SHP77 treated with DMSO at 0.1 percent for 48 hours (cell line): ENCODE measurements around the gene SFMBT1.

Source experiments
- DNase-seq: peaks from one replicate; lab custom pipeline; 2025; lab: John Stamatoyannopoulos, UW

SFMBT1 gene

DNA sequence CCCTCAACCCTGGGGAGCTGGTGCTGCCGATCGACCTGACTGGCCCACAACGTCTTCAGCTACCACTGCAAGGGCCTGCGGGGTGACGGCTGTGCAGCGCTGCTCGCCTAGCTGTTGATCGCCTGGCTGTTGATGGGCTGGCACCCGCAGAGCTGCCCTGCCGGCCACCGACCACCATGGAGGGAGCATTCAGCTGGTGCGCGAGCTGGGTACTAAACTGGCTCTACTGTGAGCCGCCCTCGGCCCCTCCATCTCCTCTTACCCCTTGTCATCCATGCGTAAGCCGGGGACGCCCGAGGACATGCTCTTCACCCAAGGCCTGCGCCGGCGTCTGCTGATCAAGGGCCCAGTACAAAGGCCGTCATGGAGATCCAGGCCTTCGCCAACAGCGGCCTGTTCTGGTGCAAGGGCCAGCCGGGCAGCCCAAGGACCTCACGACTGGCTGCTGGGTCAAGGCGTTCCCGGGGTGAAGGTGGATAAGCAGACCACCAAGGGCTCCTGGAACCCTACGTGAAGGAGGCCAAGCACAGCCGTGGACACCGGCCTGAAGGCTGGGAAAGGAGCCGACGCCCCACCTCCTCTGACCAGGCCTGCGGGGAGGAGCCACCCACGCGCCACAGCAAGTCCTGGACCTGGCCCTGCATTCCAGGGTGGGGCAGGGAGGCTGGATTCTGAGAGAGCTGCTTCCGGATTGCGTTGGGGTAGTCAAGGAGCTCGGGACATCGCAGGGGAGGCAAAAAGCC, 46.9 kb downstream of the SFMBT1 start:
- DNase-seq, result no peak

DNA sequence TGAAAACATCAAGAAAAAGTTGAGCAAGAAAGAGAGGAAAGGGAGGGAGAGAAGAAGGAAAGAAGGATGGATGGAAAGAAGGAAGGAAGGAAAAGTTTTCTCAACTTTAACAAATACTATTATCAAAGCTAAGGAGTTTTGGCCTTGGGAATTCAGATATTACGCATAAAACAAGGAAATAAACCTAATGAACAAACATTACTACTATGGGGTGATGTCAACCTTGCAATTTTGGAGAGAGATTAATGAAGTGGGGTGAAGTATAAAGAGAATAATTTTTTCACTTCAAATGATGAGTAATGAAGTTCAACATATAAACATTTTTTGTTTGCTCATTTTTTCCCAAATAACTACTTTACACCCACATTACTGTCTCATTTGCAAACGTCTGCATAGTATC, 55.2 kb downstream of the SFMBT1 start:
- no peak for DNase-seq

GRCh38 chr3:52986938-52987337, 58.9 kb downstream of the SFMBT1 start:
- no peak for DNase-seq

- DNase-seq, result no peak
Measured at GRCh38 chr3:52986049-52986448, 59.8 kb downstream of the SFMBT1 start.

DNA sequence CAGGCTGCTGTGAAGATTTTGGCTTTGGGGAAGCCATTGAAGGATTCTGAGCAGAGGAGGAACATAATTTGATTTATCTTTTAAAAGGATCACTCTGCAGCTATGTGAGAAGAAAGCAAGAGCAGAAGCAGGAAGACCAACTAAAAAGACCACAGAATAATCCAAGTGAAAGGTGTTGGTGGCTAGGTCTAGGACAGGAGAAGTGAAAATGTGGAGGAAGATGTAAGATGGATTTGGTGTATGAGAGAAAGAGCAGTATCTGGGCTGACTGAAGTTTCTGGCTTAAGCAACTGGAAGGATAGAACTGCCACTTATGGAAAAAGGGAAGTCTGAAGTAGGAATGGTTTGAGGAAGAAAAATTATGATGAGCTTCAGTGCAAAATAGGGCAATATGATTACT, 62.0 kb downstream of the SFMBT1 start:
- no peak for DNase-seq

DNA sequence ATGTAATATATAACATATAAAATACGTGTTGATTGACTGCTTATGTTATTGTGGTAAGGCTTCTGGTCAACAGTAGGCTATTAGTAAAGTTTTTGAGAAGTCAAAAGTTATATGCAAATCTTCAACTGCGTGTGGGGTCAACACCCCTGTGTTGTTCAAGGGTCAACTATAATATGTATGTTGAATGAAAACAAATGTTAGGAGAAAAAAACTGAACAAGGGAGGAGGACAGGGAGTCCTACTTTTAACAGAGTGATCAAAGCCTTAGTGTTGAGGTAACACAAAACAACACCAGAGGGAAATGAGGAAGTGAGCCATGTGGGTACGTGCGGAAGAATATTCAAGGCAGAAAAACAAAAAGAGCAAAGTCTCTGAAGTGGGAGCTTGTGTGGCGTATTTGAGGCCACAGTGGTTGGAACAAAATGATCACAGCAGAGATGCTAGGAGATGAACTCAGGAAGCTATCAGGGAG, 62.5 kb downstream of the SFMBT1 start:
- DNase-seq, result no peak

GRCh38 chr3:52982839-52983238, 63.0 kb downstream of the SFMBT1 start:
- no peak for DNase-seq

DNA sequence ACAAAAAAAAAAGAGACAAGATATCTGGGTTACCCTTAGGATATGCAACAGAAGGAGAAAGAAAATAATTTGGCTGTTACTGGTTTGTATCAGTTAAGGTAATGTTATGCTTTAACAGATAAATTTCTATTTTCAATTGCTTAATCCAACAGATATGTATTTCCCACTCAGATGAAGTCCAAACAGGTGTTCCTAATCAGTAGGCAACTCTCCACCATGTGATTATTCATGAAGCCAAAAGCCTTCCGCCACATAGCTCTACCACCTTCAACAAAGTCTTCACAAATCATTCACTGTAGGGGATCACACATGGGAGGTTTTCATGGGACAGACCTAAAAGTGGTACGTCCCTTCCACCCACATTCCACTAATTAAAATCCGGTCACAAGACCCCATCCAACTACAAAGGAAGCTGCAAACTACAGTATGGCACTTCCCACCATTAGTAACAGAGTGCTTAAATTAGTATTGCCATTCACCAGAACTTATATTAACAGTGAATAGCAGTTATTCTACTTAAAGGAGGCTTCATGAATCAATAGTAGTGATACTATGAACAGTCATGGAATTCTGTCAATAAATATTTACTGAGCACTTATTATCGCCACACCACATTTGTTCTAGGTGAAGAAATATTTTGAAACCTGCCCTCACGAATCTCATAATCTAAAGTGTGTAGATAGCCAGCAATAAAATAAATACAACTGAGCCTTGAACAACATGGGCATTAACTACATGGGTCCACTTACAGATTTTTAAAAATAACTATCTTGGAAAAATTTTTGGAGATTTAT, 66.5 kb downstream of the SFMBT1 start:
- DNase-seq, result no peak

DNA sequence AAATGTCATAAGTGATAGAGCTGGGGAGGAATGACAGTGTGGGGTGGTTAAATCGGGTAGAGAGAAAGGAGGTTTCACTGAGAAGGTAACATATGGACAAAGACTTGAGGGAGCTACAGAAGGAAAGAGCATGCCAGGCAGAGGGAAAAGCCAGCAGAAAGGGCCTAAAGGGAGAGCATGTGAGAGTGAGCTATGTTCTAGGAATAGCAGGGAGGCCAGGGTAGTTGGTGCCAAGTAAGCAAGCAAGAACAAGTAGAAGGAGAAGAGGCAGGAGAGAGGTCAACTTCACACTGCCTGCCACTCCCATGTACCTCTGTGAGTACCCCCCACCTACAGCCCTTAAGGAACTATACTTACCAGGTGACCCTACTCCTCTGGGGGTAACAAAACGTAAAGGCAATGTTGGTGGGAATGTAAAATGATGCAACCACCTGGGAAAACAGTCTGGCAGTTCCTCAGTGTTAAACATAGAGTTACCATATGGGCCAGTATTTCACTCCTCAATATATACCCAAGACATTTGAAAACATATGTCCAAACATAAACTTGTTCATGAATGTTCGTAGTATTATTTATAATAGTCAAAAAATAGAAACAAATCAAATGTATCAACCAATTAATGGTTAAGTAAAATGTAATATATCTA, 67.6 kb downstream of the SFMBT1 start:
- DNase-seq, result no peak

DNA sequence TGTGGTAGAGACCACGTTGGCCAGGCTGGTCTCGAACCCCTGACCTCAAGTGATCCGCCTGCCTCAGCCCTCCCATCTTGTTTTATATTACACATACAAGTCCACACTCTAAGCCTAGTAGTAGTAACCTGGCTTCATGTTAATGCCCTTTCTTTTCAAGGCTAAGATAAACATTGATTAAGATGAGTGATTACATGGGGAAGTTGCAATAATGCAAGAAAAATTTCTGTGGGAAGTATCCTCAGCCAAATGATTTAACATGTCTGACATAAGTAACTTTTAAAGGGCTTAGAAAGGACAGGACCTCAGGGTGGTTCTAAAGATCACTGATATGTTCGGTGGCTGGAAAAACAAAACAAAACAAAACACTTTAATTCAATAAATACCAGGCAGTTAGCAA, 72.1 kb downstream of the SFMBT1 start:
- DNase-seq, result no peak

DNA sequence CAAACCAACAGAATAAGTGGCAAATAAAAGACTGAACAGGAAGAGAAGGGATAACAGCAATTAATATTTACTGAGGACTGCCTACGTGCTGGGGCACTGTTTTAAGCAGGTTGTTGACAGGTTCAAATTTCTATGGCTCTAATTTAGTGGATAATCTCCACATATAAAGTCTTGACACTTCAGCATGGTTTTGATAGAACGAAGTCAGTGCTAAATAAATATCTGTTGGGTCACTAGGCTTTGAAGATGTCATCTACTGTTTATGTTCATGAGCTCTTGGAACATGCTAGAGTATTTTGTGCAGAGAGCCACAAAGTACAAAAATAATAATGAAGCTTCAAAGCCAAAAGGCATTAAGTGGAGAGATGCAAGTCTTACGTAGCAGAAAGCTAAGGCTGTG, 74.0 kb downstream of the SFMBT1 start:
- DNase-seq, result no peak

- DNase-seq, result no peak
Measured at GRCh38 chr3:52967398-52967797, 78.5 kb downstream of the SFMBT1 start.

DNA sequence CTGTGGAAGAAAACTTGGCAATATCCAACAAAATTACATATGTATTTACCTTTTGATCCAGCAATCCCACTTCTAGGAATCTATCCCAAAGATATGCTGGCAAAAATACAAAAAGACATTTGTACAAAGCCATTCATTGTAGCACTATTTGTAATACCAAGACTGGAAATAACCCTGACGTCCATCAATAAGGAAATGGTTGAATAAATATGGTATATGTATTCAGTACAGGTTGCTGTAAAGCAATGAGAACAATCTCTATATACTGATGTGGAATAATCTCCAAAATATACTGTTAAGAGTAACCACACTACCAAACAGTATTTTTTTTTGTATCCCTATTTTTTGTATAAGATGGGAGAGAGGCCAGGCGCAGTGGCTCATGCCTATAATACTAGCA, 83.7 kb downstream of the SFMBT1 start:
- no peak for DNase-seq

DNA sequence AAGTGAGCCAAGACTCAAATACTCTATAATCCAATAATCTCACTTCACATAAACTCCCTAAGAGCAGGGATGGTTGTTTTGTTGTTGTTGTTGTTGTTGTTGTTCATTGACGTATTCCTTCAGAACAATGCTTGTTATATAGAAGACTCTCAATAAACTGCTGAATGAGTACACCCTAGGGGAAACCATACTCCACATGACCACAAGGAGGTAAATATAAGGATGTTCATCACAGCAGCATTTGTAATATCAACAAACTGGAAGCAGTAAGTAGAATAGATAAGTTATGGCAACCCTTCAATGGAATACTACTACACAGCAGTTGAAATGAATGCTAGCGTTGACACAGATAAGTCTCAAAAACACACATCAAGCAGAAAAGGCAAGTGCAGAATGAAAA, 86.1 kb downstream of the SFMBT1 start:
- DNase-seq, result no peak

GRCh38 chr3:52939600-52939999, 106.3 kb downstream of the SFMBT1 start:
- no peak for DNase-seq

DNA sequence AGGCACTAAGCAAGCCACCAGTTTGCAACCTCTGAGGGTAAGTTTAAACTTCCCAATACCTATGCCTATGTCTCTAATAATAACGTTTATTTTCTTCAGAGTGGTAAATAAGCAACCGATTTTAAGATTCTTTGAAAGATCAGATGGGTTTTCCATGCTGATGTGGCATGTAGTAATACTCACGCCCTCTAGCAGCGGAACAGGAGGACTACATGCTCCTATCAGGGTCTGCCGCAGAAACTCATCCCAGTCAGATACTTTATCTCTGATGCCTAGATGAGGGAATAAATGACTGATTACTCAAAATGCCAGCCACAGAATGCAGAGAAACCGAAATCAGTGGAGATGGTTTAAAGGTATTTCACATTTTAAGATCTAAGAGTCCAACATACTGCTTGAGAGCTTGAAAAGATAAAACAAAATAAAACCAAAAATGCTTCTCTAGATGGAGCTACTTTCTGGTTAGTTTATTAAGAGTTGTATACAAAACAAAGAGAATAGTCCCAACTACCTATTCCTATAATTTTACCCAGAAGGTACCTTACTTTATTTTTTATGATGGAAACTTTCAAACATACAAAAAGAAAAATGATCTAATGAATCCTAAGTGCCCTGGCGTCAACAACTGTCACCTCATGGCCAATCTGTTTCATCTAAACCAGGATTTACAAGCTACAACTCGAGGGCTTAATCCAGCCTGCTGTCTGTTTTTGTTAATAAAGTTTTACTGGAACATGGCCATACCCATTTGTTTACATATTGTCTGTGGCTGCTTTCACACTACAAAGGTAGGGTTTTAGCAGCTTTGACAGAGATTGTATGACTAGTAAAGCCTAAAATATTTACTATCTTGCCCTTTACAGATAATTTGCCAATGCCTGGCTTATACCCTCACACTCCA, 111.0 kb downstream of the SFMBT1 start:
- DNase-seq, result peak; percentile 1

DNA sequence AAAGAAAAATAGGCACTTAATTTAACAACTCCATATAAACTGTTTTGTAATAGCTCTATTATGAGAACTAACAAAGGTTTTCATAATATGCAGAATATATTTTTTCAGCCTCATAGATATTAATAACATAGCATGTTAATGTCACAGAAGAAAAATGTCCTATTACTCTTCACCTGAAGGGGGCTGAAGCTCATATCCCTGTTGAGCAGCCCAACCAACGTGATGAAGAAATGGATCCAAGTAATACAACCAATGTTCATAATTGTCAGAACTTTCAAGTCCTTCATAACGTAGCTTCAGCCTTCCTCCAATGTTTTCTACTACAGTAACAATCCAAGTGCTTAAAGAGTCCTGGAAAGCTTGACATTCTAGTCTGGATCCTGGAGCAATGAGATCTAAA, 114.0 kb downstream of the SFMBT1 start:
- DNase-seq, result no peak

GRCh38 chr3:52931328-52931727, 114.5 kb downstream of the SFMBT1 start:
- DNase-seq, result no peak

- no peak for DNase-seq
Measured at GRCh38 chr3:52930748-52931147, 115.1 kb downstream of the SFMBT1 start.

DNA sequence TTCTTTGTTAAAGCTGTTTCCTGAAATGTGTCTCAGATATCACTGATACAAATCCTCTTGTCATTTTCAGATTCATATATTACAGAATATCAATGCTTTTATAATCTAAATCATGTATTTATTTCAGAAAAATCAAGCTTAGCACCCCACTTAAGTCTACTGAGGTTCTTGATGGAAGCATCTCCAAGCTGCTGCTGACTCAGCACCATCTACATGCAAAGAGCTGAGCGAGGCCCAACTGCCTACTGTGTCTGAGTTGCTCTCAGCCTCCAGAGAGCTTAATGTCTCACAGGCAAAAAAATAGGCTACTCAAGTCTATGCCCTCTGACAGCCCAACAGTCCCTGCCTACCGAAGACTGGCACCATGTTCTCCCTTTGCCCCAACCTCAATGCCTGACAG, 119.3 kb downstream of the SFMBT1 start:
- DNase-seq, result no peak

DNA sequence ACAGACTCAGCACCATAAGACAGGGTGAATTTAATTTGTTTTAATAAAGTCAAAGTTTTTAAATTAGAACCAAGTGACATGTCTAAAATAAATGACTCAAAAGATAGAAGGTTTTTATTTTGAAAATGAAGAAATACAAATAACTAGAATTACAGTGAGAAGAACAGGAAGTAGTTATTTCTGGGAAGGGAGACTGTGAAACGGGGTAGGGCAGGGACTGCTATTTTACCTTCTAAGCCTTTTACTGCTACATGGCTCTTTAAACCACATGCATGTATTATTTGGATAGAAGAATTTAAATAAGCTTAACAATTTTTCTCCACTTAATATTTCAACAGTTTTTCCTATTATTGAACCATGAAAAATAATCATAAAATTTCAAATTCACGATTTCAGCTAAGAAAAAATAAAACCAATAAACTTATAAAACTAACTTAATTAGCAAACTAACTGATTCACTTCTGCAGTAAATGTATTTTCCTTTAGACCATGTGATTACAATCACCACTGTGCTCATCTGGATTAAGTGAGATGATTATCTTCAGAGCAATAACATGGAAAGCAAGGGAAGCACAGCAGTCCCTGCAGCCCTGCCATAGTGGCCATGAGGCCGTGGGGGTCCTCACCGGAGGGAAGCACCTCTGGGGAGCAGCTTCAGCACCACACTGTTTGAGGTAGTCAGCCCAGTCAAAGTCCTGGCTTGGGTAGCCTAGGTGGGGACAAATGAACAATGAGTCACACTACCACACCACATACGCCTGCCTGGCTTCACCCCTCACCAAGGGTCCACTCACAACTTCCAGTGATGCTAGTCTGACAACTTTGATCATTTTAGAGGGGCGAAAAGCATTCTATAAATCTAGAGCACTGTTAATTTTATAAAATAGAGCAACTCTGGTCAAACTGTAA, 120.2 kb downstream of the SFMBT1 start:
- DNase-seq, result no peak
